ENCODE data around the gene ARHGDIG.

Gene ARHGDIG

GRCh38 chr16:284204-285120 is 4.1 kb downstream of the ARHGDIG start:
- no peaks in the 10 kb centered on the region for H3K27me3 ChIP-seq (ENCODE audit: low read length)
- no peaks in the 10 kb centered on the region for H3K9me2 ChIP-seq (replicated peaks; ENCODE audit: insufficient read depth, low read length)
- no peaks in the 10 kb centered on the region for H3K36me3 ChIP-seq (ENCODE audit: low read length)
- TF ChIP-seq EZH2phosphoT487 (conservative IDR thresholded peaks at IDR 0.05; ENCODE audit: low read length) (no peak), CTCF (IDR thresholded peaks at IDR 0.05; ENCODE audit: insufficient read depth, low read length, poor library complexity, severe bottlenecking) (no peak)
- H3K9ac ChIP-seq (ENCODE audit: low read length), result no peak overlapping the region
- no peaks in the 10 kb centered on the region for H4K20me1 ChIP-seq (ENCODE audit: low read depth, low read length)
- H3K9me3 ChIP-seq (ENCODE audit: insufficient read depth, low read length), result no peaks in the 10 kb centered on the region
- H3K79me2 ChIP-seq (ENCODE audit: insufficient read depth, low read length), result no peaks in the 10 kb centered on the region
- H3K27ac ChIP-seq (ENCODE audit: low read depth, low read length), result no peak overlapping the region
- no peak overlapping the region for H2AFZ ChIP-seq (ENCODE audit: low read depth, low read length, severe bottlenecking)
- no peak overlapping the region for H3K4me2 ChIP-seq (ENCODE audit: low read depth, low read length, poor library complexity, severe bottlenecking)
- no peak overlapping the region for H3K4me3 ChIP-seq (ENCODE audit: insufficient read depth, low read length, poor library complexity, severe bottlenecking)
- no peaks in the 10 kb centered on the region for H3F3A ChIP-seq (ENCODE audit: insufficient read depth)

GRCh38 chr16:285146-286055 is 5.0 kb downstream of the ARHGDIG start:
- no peak overlapping the region for H2AFZ ChIP-seq (ENCODE audit: low read depth, low read length, severe bottlenecking)
- H3K4me2 ChIP-seq (ENCODE audit: low read depth, low read length, poor library complexity, severe bottlenecking), result no peak overlapping the region
- H3K27ac ChIP-seq (ENCODE audit: low read depth, low read length), result no peak overlapping the region
- no peak overlapping the region for H3K9ac ChIP-seq (ENCODE audit: low read length)
- H3K9me2 ChIP-seq (replicated peaks; ENCODE audit: insufficient read depth, low read length), result no peaks in the 10 kb centered on the region
- H3F3A ChIP-seq (ENCODE audit: insufficient read depth), result no peaks in the 10 kb centered on the region
- no peaks in the 10 kb centered on the region for H3K9me3 ChIP-seq (ENCODE audit: insufficient read depth, low read length)
- TF ChIP-seq EZH2phosphoT487 (conservative IDR thresholded peaks at IDR 0.05; ENCODE audit: low read length) (no peak), CTCF (IDR thresholded peaks at IDR 0.05; ENCODE audit: insufficient read depth, low read length, poor library complexity, severe bottlenecking) (no peak)
- no peaks in the 10 kb centered on the region for H3K27me3 ChIP-seq (ENCODE audit: low read length)
- no peaks in the 10 kb centered on the region for H3K36me3 ChIP-seq (ENCODE audit: low read length)
- H3K4me3 ChIP-seq (ENCODE audit: insufficient read depth, low read length, poor library complexity, severe bottlenecking), result no peak overlapping the region
- H4K20me1 ChIP-seq (ENCODE audit: low read depth, low read length), result no peaks in the 10 kb centered on the region
- H3K79me2 ChIP-seq (ENCODE audit: insufficient read depth, low read length), result no peaks in the 10 kb centered on the region

GRCh38 chr16:286491-287297 is 6.3 kb downstream of the ARHGDIG start:
- no peak for TF ChIP-seq CTCF (IDR thresholded peaks at IDR 0.05; ENCODE audit: insufficient read depth, low read length, poor library complexity, severe bottlenecking)
- TF ChIP-seq EZH2phosphoT487 (conservative IDR thresholded peaks at IDR 0.05; ENCODE audit: low read length), result no peak
- Histone ChIP-seq H3K9ac (ENCODE audit: low read length) (no peak overlapping the region), H2AFZ (ENCODE audit: low read depth, low read length, severe bottlenecking) (no peak overlapping the region), H3K9me2 (replicated peaks; ENCODE audit: insufficient read depth, low read length) (no peaks in the 10 kb centered on the region), H3K9me3 (ENCODE audit: insufficient read depth, low read length) (no peaks in the 10 kb centered on the region), H3K36me3 (ENCODE audit: low read length) (no peaks in the 10 kb centered on the region), H3K27me3 (ENCODE audit: low read length) (no peaks in the 10 kb centered on the region), H3K27ac (ENCODE audit: low read depth, low read length) (no peak overlapping the region), H3K4me2 (ENCODE audit: low read depth, low read length, poor library complexity, severe bottlenecking) (no peak overlapping the region), H3F3A (ENCODE audit: insufficient read depth) (no peaks in the 10 kb centered on the region), H4K20me1 (ENCODE audit: low read depth, low read length) (no peaks in the 10 kb centered on the region), H3K4me3 (ENCODE audit: insufficient read depth, low read length, poor library complexity, severe bottlenecking) (no peak overlapping the region), H3K79me2 (ENCODE audit: insufficient read depth, low read length) (no peaks in the 10 kb centered on the region)

Measured in SU-DHL-6 (cell line).